SK-N-MC (cell line): Measurements from ENCODE around the gene WFDC6.

Experiments
- EZH2 ChIP-seq: fragments of 200-600 bp; sonication (generic); IDR thresholded peaks from one replicate; pipeline ENCODE4 v1.6.1; 2017; ENCODE audit warnings: antibody characterized with exemption
- FOXP2 ChIP-seq: optimal IDR thresholded peaks from 2 replicates; pipeline ENCODE3; 2011; ENCODE audit warnings: mild to moderate bottlenecking, moderate library complexity; ENCODE audit not compliant: insufficient read depth; ENCODE audit errors: extremely low read length, control extremely low read depth
- POLR2AphosphoS5 ChIP-seq: IDR thresholded peaks from 2 replicates; pipeline ENCODE4 v1.6.1; 2012; ENCODE audit warnings: mild to moderate bottlenecking, low read depth, low read length, borderline replicate concordance

DNA sequence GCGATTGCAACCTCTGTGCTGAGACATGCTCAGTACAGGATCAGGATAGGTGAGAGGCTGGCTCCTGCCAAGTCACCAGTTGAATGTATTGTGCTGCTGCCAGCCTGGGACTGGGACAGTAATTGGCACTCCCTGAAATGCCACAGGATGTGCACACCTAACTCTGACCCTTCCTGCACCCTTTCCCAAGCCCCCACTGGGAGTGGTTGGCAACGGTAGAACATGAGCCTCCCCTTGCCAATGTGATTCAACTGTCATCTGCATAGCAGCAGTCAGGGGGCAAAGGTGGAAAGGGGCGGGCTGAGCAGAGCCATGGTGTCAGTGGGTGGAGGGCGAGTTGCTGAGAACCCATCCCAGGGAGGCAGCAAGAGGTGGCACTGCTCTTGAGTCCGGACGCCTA is 39.3 kb downstream of the WFDC6 start:
- TF ChIP-seq POLR2AphosphoS5 = no peak
- TF ChIP-seq EZH2 = no peak
- TF ChIP-seq FOXP2 = no peak
